Measurements from ENCODE around the gene SWI5. TPM values are rescaled to one million over a fixed set of nuclear protein-coding genes. Genes with fewer than 3 reads are reported as not detected.

The SWI5 gene
- total RNA-seq, result 17.6 and 25.6 TPM in 2 replicates

GRCh38 chr9:128276008-128276573, at the start of gene SWI5:
SWI5 (plus strand) TSS chr9:128276276.

DNA sequence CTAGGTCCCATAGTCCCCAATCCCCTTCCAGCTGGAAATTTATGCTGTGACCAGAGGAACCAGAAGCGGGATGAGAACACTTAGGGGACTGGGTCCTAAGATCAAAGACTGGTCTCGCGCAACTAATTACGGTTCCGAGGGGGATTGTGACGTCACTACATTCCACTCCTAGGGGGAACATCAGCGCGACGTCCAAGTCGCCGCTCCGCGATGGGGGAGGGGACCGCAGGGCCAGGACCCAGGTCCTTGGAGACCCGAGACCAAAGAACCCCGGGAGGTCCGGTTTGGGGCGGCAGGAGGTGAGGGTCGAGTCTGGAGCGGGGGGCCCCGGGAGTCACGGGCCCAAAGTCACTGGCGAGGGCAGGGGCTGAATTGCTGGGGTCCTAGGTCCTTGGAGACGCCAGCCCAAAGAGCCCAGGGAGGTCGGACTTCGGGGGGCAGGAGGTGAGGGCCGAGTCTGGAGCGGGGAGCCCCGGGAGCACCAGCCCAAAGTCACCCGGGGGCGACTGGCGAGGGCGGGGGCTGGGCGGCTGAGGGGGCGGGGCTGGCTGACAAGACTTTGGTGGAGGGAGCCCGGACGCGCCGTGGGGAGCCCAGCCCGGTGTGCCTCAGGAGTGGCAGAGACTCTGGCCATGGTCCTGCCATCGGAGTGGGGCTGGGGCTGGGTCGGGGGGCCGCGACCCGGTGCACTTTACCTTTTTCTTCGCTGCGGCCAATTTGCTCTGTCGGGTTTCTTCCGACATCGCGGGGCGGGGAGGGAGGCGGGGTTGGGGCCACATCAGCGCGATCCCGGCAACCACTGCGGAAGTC, 673 bp upstream of the SWI5 start, which contains the start of gene GOLGA2:
TSS of gene GOLGA2 (minus strand) at position 810 of the 810 bp plus-strand sequence. CDS start at position 779, 31 bp downstream.

GRCh38 chr9:128322404-128323211, 46.5 kb downstream of the SWI5 start, which contains the start of the genes COQ4 and TRUB2:
COQ4 (plus strand) TSS chr9:128322839; CDS start chr9:128322859, 20 bp downstream.
TRUB2 (minus strand) TSS chr9:128322447; CDS start chr9:128322408, 39 bp downstream.

Small RNAs within 50 kb of the gene (small RNA-seq; reads per million reads assigned to genes)
- 8.5 reads per million, percentile 93 among the genes with 10 or more reads in this experiment for gene MIR199B (ENCODE audit: low replicate concordance)
- gene MIR3154 (ENCODE audit: low replicate concordance), result not detected

Other genes with a start within 250 kb of the SWI5 start
- gene NAIF1, start 209.0 kb upstream of the SWI5 start, total RNA-seq, result 9.4 and 10.6 TPM in 2 replicates
- 24.3 and 36.1 TPM in 2 replicates for gene SLC25A25, start 208.0 kb upstream of the SWI5 start, total RNA-seq
- 73.3 and 90.3 TPM in 2 replicates for gene PTGES2, start 148.5 kb upstream of the SWI5 start, total RNA-seq
- not detected in 2 replicates for gene LCN2, start 126.8 kb upstream of the SWI5 start, total RNA-seq
- gene BBLN, start 116.0 kb upstream of the SWI5 start, total RNA-seq, result 40.3 and 41.9 TPM in 2 replicates
- gene CIZ1, start 84.7 kb upstream of the SWI5 start, total RNA-seq, result 47.1 and 63.0 TPM in 2 replicates
- gene DNM1, start 72.9 kb upstream of the SWI5 start, total RNA-seq, result 17.1 and 47.0 TPM in 2 replicates
- 98.6 and 125 TPM in 2 replicates for gene GOLGA2, start 269 bp upstream of the SWI5 start, total RNA-seq
- gene TRUB2, start 46.2 kb downstream of the SWI5 start, total RNA-seq, result 22.1 and 28.3 TPM in 2 replicates
- 43.1 and 57.8 TPM in 2 replicates for gene COQ4, start 46.6 kb downstream of the SWI5 start, total RNA-seq
- gene SLC27A4, start 64.3 kb downstream of the SWI5 start, total RNA-seq, result 20.8 and 47.0 TPM in 2 replicates
- gene URM1, start 95.1 kb downstream of the SWI5 start, total RNA-seq, result 35.5 and 41.4 TPM in 2 replicates
- 77.3 and 148 TPM in 2 replicates for gene CERCAM, start 144.6 kb downstream of the SWI5 start, total RNA-seq
- 25.2 and 51.0 TPM in 2 replicates for gene ODF2, start 179.7 kb downstream of the SWI5 start, total RNA-seq
- gene GLE1, start 228.4 kb downstream of the SWI5 start, total RNA-seq, result 21.0 and 38.7 TPM in 2 replicates